ENCODE data around the gene LCE7A. TPM values are rescaled to one million over a fixed set of nuclear protein-coding genes. Genes with fewer than 3 reads are reported as not detected.

LCE7A gene
- total and polyA plus RNA-seq, 4 donors: not detected

DNA sequence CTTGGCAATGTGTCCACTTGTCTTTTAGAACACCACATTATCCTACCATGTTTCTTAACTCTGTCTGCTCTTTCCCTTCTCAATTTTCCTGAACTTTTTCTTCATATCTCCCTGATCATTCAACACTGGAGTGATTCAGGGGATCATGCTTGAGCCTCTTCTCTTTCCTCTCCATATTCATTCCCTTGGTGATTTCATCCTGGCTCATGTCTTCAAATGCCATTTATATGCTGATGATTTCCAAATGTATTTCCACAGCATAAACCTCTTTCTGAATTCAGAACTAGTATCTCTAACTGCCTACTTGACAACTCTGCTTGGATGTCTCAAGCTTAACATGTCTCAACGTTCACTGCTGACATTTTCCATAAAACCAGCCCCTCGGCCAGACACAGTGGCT is 40.1 kb downstream of the LCE7A start:
- Histone ChIP-seq H3K9me3 (ENCODE audit: control insufficient read depth in 4 of 4, low read length in 3 of 4) (no peaks in the 10 kb centered on the region), H3K4me3 (ENCODE audit: low read depth in 1 of 3, low read length in 3 of 3) (no peak overlapping the region), H3K4me1 (ENCODE audit: control insufficient read depth in 4 of 4, insufficient read depth in 4 of 4, low read length in 3 of 4) (no peaks in the 10 kb centered on the region), H3K27ac (ENCODE audit: low read depth in 1 of 2, low read length in 2 of 2) (no peak overlapping the region), H3K27me3 (ENCODE audit: control insufficient read depth in 4 of 4, insufficient read depth in 4 of 4, low read length in 3 of 4) (no peaks in the 10 kb centered on the region), H3K9ac (ENCODE audit: low read depth in 1 of 2, low read length in 2 of 2) (no peak overlapping the region), H3K36me3 (ENCODE audit: control insufficient read depth in 4 of 4, insufficient read depth in 3 of 4, low read depth in 1 of 4, low read length in 3 of 4) (peaks cover 0 to 2% (median 0%) of the 10 kb centered on the region in 4 donors)
- WGBS: 79% methylated on average over 2 of the region's 2 CpGs
- TF ChIP-seq RAD21 (IDR thresholded peaks at IDR 0.05) (no peak), YY1 (IDR thresholded peaks at IDR 0.05) (no peak), RXRA (IDR thresholded peaks at IDR 0.05) (no peak), REST (IDR thresholded peaks at IDR 0.05) (no peak), HNF4A (conservative IDR thresholded peaks at IDR 0.05) (no peak), TAF1 (conservative IDR thresholded peaks at IDR 0.05) (no peak), SP1 (IDR thresholded peaks at IDR 0.05) (no peak), JUND (IDR thresholded peaks at IDR 0.05) (no peak)
- TF ChIP-seq, protein P1, sequence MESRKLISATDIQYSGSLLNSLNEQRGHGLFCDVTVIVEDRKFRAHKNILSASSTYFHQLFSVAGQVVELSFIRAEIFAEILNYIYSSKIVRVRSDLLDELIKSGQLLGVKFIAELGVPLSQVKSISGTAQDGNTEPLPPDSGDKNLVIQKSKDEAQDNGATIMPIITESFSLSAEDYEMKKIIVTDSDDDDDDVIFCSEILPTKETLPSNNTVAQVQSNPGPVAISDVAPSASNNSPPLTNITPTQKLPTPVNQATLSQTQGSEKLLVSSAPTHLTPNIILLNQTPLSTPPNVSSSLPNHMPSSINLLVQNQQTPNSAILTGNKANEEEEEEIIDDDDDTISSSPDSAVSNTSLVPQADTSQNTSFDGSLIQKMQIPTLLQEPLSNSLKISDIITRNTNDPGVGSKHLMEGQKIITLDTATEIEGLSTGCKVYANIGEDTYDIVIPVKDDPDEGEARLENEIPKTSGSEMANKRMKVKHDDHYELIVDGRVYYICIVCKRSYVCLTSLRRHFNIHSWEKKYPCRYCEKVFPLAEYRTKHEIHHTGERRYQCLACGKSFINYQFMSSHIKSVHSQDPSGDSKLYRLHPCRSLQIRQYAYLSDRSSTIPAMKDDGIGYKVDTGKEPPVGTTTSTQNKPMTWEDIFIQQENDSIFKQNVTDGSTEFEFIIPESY (IDR thresholded peaks at IDR 0.05): no peak
- no peak for DNase-seq (ENCODE audit: low spot score)

GRCh38 chr1:152901631-152902030 is 41.8 kb downstream of the LCE7A start:
- Histone ChIP-seq H3K27me3 (ENCODE audit: control insufficient read depth in 4 of 4, insufficient read depth in 4 of 4, low read length in 3 of 4) (no peaks in the 10 kb centered on the region), H3K9me3 (ENCODE audit: control insufficient read depth in 4 of 4, low read length in 3 of 4) (no peaks in the 10 kb centered on the region), H3K4me1 (ENCODE audit: control insufficient read depth in 4 of 4, insufficient read depth in 4 of 4, low read length in 3 of 4) (no peaks in the 10 kb centered on the region), H3K9ac (ENCODE audit: low read depth in 1 of 2, low read length in 2 of 2) (no peak overlapping the region), H3K4me3 (ENCODE audit: low read depth in 1 of 3, low read length in 3 of 3) (no peak overlapping the region), H3K27ac (ENCODE audit: low read depth in 1 of 2, low read length in 2 of 2) (no peak overlapping the region), H3K36me3 (ENCODE audit: control insufficient read depth in 4 of 4, insufficient read depth in 3 of 4, low read depth in 1 of 4, low read length in 3 of 4) (peaks cover 0 to 2% (median 0%) of the 10 kb centered on the region in 4 donors)
- WGBS: 84% methylated on average over 5 of the region's 5 CpGs
- TF ChIP-seq REST (IDR thresholded peaks at IDR 0.05) (no peak), YY1 (IDR thresholded peaks at IDR 0.05) (no peak), FOXA2 (IDR thresholded peaks at IDR 0.05) (no peak), TAF1 (conservative IDR thresholded peaks at IDR 0.05) (no peak), JUND (IDR thresholded peaks at IDR 0.05) (no peak), EGR1 (IDR thresholded peaks at IDR 0.05; ENCODE audit: low read depth in 2 of 2) (no peak), RXRA (IDR thresholded peaks at IDR 0.05) (no peak), GABPA (IDR thresholded peaks at IDR 0.05 in 1 of 2, conservative IDR thresholded peaks at IDR 0.05 in 1 of 2) (no peak), RAD21 (IDR thresholded peaks at IDR 0.05) (no peak), HNF4A (conservative IDR thresholded peaks at IDR 0.05) (no peak), FOXA1 (IDR thresholded peaks at IDR 0.05) (no peak)
- TF ChIP-seq, protein P2, sequence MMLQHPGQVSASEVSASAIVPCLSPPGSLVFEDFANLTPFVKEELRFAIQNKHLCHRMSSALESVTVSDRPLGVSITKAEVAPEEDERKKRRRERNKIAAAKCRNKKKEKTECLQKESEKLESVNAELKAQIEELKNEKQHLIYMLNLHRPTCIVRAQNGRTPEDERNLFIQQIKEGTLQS (IDR thresholded peaks at IDR 0.05): no peak
- TF ChIP-seq, protein P3, sequence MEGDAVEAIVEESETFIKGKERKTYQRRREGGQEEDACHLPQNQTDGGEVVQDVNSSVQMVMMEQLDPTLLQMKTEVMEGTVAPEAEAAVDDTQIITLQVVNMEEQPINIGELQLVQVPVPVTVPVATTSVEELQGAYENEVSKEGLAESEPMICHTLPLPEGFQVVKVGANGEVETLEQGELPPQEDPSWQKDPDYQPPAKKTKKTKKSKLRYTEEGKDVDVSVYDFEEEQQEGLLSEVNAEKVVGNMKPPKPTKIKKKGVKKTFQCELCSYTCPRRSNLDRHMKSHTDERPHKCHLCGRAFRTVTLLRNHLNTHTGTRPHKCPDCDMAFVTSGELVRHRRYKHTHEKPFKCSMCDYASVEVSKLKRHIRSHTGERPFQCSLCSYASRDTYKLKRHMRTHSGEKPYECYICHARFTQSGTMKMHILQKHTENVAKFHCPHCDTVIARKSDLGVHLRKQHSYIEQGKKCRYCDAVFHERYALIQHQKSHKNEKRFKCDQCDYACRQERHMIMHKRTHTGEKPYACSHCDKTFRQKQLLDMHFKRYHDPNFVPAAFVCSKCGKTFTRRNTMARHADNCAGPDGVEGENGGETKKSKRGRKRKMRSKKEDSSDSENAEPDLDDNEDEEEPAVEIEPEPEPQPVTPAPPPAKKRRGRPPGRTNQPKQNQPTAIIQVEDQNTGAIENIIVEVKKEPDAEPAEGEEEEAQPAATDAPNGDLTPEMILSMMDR (IDR thresholded peaks at IDR 0.05; ENCODE audit: low read depth, low read length, missing input control): no peak
- TF ChIP-seq, protein P4, sequence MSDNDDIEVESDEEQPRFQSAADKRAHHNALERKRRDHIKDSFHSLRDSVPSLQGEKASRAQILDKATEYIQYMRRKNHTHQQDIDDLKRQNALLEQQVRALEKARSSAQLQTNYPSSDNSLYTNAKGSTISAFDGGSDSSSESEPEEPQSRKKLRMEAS (IDR thresholded peaks at IDR 0.05): no peak
- TF ChIP-seq, protein P1 (IDR thresholded peaks at IDR 0.05): no peak
- no peak for DNase-seq (ENCODE audit: low spot score)
